GM12878 (cell line): ENCODE data around the gene IGF2R. TPM values are rescaled to one million over a fixed set of nuclear protein-coding genes. Genes with fewer than 3 reads are reported as not detected.

Source experiments
- ATAC-seq: fragments of 200-7000 bp; cut with Tn5 transposase; 3 replicates; pipeline ENCODE4 v1.9.1; 2020; ENCODE audit warnings: mild to moderate bottlenecking, moderate library complexity
- BruUV-seq: library from RNA; stranded (reverse); fragments of 400-500 nt; replicated peaks from 2 replicates; lab custom pipeline; 2021; lab: Mats Ljungman, UMichigan
- CTCF ChIA-PET: fragments of 300-600 bp; sonication (Branson Sonifier 250); formaldehyde crosslinking; extraction: SDS; loops from one replicate; lab custom pipeline; 2021; ENCODE audit warnings: inconsistent platforms; lab: Yijun Ruan, JAX
- POLR2A ChIA-PET: fragments of 350-600 bp; formaldehyde crosslinking; extraction: SDS; loops from one replicate; lab custom pipeline; 2021; ENCODE audit warnings: inconsistent platforms; lab: Charles Lee
- RAD21 ChIA-PET: fragments of 300-600 bp; sonication (Branson Sonifier 250); formaldehyde crosslinking; loops from one replicate; lab custom pipeline; 2023; ENCODE audit warnings: antibody characterized with exemption; ENCODE audit not compliant: unreplicated experiment; lab: Charles Lee
- SMC1A ChIA-PET: fragments of 300-600 bp; sonication (Branson Sonifier 250); formaldehyde crosslinking; loops from one replicate; lab custom pipeline; 2023; ENCODE audit not compliant: unreplicated experiment, uncharacterized antibody; lab: Charles Lee
- DNase-seq: peaks from one replicate; pipeline ENCODE4 v3.0.0-alpha.2; 2011; ENCODE audit warnings: low read depth, low spot score
- FAIRE-seq: peaks from 3 replicates; lab custom pipeline; 2011; peaks lifted over from hg19 to GRCh38; lab: Jason Lieb, UNC
- H2AFZ ChIP-seq: 2 replicates; pipeline ENCODE4 v1.6.0; 2011; ENCODE audit warnings: low read depth, low read length, control low read depth; ENCODE audit not compliant: control insufficient read depth
- H3K27ac ChIP-seq: 2 replicates; pipeline ENCODE4 v1.5.1; 2011; ENCODE audit warnings: control low read depth; ENCODE audit not compliant: control insufficient read depth, insufficient read depth
- H3K27me3 ChIP-seq, 2 experiments: replicated peaks in 1 of 2; 2 replicates each; pipeline versions ENCODE4 v1.6.0 to v1.6.1; 2011; ENCODE audit warnings: low read length in 1 of 2; ENCODE audit not compliant: control insufficient read depth in 2 of 2, insufficient read depth in 2 of 2
- H3K36me3 ChIP-seq, 2 experiments: 2 replicates each; pipeline ENCODE4 v1.5.1; 2011; ENCODE audit warnings: low read length in 1 of 2; ENCODE audit not compliant: control insufficient read depth in 2 of 2, insufficient read depth in 2 of 2
- H3K4me1 ChIP-seq: 2 replicates; pipeline ENCODE4 v1.6.1; 2011; ENCODE audit warnings: mild to moderate bottlenecking, low read length, moderate library complexity, mixed read lengths; ENCODE audit not compliant: control insufficient read depth, insufficient read depth
- H3K4me2 ChIP-seq: 2 replicates; pipeline ENCODE4 v1.6.0; 2011; ENCODE audit warnings: control low read depth; ENCODE audit not compliant: control insufficient read depth, insufficient read depth
- H3K4me3 ChIP-seq: fragments of 200-600 bp; sonication (generic); 2 replicates; pipeline ENCODE4 v1.5.1; 2016
- H3K79me2 ChIP-seq: 2 replicates; pipeline ENCODE4 v1.6.0; 2011; ENCODE audit warnings: low read length; ENCODE audit not compliant: control insufficient read depth, insufficient read depth
- H3K9ac ChIP-seq: 2 replicates; pipeline ENCODE4 v1.8.0; 2011; ENCODE audit warnings: low read length, control low read depth, mixed read lengths; ENCODE audit not compliant: control insufficient read depth, insufficient read depth
- H3K9me3 ChIP-seq: replicated peaks from 3 replicates; pipeline ENCODE4 v1.5.1; 2011; ENCODE audit warnings: mild to moderate bottlenecking, low read length; ENCODE audit not compliant: control insufficient read depth, insufficient read depth
- H4K20me1 ChIP-seq: 2 replicates; pipeline ENCODE4 v1.6.0; 2011; ENCODE audit not compliant: control insufficient read depth, insufficient read depth
- CBX3 ChIP-seq: fragments of 200-600 bp; sonication (generic); IDR thresholded peaks from 2 replicates; pipeline ENCODE4 v1.6.1; 2016; ENCODE audit warnings: low read depth, borderline replicate concordance
- E2F8 ChIP-seq: fragments of 450-650 bp; IDR thresholded peaks from 2 replicates; pipeline ENCODE4 v1.6.1; 2018; ENCODE audit warnings: mild to moderate bottlenecking, low read depth, moderate library complexity; ENCODE audit not compliant: partially characterized antibody
- HDGF ChIP-seq: fragments of 450-650 bp; IDR thresholded peaks from 2 replicates; pipeline ENCODE4 v1.6.1; 2016; ENCODE audit warnings: antibody characterized with exemption
- MEF2A ChIP-seq: IDR thresholded peaks from 2 replicates; pipeline ENCODE4 v1.6.1; 2011; ENCODE audit warnings: low read depth, mild to moderate bottlenecking, low read length, moderate library complexity; ENCODE audit not compliant: insufficient read depth
- NFXL1 ChIP-seq: fragments of 450-650 bp; IDR thresholded peaks from 2 replicates; pipeline ENCODE4 v1.6.1; 2017; ENCODE audit warnings: antibody characterized with exemption, mild to moderate bottlenecking, borderline replicate concordance
- POLR2A ChIP-seq: IDR thresholded peaks from 2 replicates; pipeline ENCODE4 v1.6.1; 2011; ENCODE audit warnings: low read depth, mild to moderate bottlenecking, low read length
- SMAD5 ChIP-seq: IDR thresholded peaks from 2 replicates; pipeline ENCODE4 v1.6.1; 2016; ENCODE audit warnings: antibody characterized with exemption, low read depth
- WGBS: methylation state at CpG from one replicate; pipeline ENCODE4 v1.1.6; 2016; ENCODE audit warnings: low lambda C conversion rate; ENCODE audit not compliant: insufficient replicate concordance, insufficient coverage; ENCODE audit errors: missing lambda C conversion rate; 5-methylcytosine and 5-hydroxymethylcytosine counted together
- in situ Hi-C: fragments of 300-500 bp; cut with MboI; formaldehyde crosslinking; loops from 9 replicates; pipeline ENCODE4 v1.14.3; 2018; ENCODE audit warnings: mixed read lengths
- intact Hi-C: fragments of 100-400 bp; cut with micrococcal nuclease; formaldehyde crosslinking; loops from one replicate; pipeline ENCODE4 v1.14.2; 2022; ENCODE audit not compliant: unreplicated experiment
- polyA plus RNA-seq, 11 experiments: library from polyadenylated mRNA; depleted of rRNA in 4 of 11; unstranded in 6 of 11; stranded (reverse) in 5 of 11; fragments of >200 nt; fragmentation: Nextera tagmentation in 4 of 11; fragmentation: Illumina TruSeq in 1 of 11; extraction: Ambion mirVana in 4 of 11; extraction: Trizol in 1 of 11; gene quantifications; 1 replicate in 1 of 11; 2 replicates in 10 of 11; pipeline versions ENCODE4 v1.2.1 to v1.2.3, GENCODE V29; 2011 to 2016; ENCODE audit warnings: inconsistent platforms in 2 of 11, missing spikeins in 2 of 11, low read depth in 1 of 11
- total RNA-seq, 4 experiments: library from RNA; depleted of rRNA in 3 of 4; stranded (reverse); fragments of >200 nt in 3 of 4; fragmentation: Illumina TruSeq in 1 of 4; extraction: Trizol in 1 of 4; gene quantifications; 2 replicates each; pipeline versions ENCODE4 v1.2.1 to v1.2.3, GENCODE V29; 2013 to 2021

Gene IGF2R
- total and polyA plus RNA-seq, 10 of the 15 experiments (the other 5 are each of a cell fraction or from before 2014, with no cell fraction given), result 1.00 to 40.1 (median 16.8) TPM

DNA sequence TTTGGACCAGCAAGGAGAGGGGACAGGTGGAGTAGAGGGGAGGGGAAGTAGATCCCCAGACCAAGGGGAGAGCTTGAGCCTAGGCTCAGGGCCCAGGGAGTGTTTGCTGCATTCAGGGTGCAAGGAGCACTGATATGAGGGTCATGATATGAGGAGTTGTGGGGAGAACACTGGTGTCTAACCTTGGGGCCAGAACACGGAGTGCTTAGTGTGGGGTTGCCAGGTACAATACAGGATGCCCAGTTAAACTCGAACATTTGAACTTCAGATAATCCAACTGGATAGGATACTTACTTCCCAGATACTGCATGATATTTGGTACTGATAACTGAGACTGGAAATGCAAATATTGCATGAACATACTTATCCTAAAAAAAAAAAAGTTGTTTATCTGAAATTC is 155.1 kb downstream of the IGF2R start:
- SMC1A ChIA-PET, result no interaction called here
- POLR2A ChIA-PET, result no interaction called here
- Histone ChIP-seq H2AFZ (no peak overlapping the region), H3K27ac (no peak overlapping the region), H3K27me3 (no peaks in the 10 kb centered on the region), H3K4me1 (no peaks in the 10 kb centered on the region), H3K4me2 (no peak overlapping the region), H3K9ac (no peak overlapping the region), H4K20me1 (no peaks in the 10 kb centered on the region), H3K9me3 (no peaks in the 10 kb centered on the region), H3K4me3 (no peak overlapping the region), H3K36me3 (no peaks in the 10 kb centered on the region), H3K79me2 (no peaks in the 10 kb centered on the region)
- CTCF ChIA-PET, result no interaction called here
- intact Hi-C loops, result no loop called here
- no peak for ATAC-seq
- no TSS peak for BruUV-seq
- TF ChIP-seq POLR2A (no peak), MEF2A (no peak), HDGF (no peak), SMAD5 (no peak), NFXL1 (no peak), E2F8 (no peak), CBX3 (no peak)
- DNase-seq, result no peak
- 50% methylated on average over 2 of the region's 2 CpGs for WGBS
- RAD21 ChIA-PET, result no interaction called here
- FAIRE-seq, result no peak
- in situ Hi-C loops, result no loop called here
